Parathyroid adenoma (tissue), 2 donors: Measurements from ENCODE around the gene PNKD.

ENCODE experiments used
- H2AFZ ChIP-seq: fragments of 300-600 bp; sonication (generic); one replicate; pipeline ENCODE4 v1.7.0; 2017; ENCODE audit warnings: antibody characterized with exemption, mild to moderate bottlenecking
- H3K27ac ChIP-seq: fragments of 300-600 bp; sonication (generic); one replicate; pipeline ENCODE4 v1.7.0; 2017
- H3K27me3 ChIP-seq: fragments of 300-600 bp; sonication (generic); one replicate; pipeline ENCODE4 v1.7.0; 2017; ENCODE audit warnings: low read length; ENCODE audit not compliant: control insufficient read depth, insufficient read depth
- H3K36me3 ChIP-seq: fragments of 300-600 bp; sonication (generic); one replicate; pipeline ENCODE4 v1.7.0; 2017; ENCODE audit warnings: low read length; ENCODE audit not compliant: control insufficient read depth, insufficient read depth
- H3K4me1 ChIP-seq: fragments of 300-600 bp; sonication (generic); one replicate; pipeline ENCODE4 v1.7.0; 2017; ENCODE audit warnings: control low read depth
- H3K4me2 ChIP-seq: fragments of 300-600 bp; sonication (generic); one replicate; pipeline ENCODE4 v1.7.0; 2017; ENCODE audit warnings: low read length
- H3K4me3 ChIP-seq: fragments of 300-600 bp; sonication (generic); one replicate; pipeline ENCODE4 v1.7.0; 2017; ENCODE audit warnings: low read depth, low read length
- H3K79me2 ChIP-seq: fragments of 300-600 bp; sonication (generic); one replicate; pipeline ENCODE4 v1.7.0; 2017; ENCODE audit warnings: control low read depth
- H3K9ac ChIP-seq: fragments of 300-600 bp; sonication (generic); one replicate; pipeline ENCODE4 v1.7.0; 2017; ENCODE audit warnings: mild to moderate bottlenecking
- H3K9me3 ChIP-seq: fragments of 300-600 bp; sonication (generic); one replicate; pipeline ENCODE4 v1.7.0; 2017; ENCODE audit warnings: low read length; ENCODE audit not compliant: control insufficient read depth
- CTCF ChIP-seq: fragments of 300-600 bp; sonication (generic); IDR thresholded peaks from one replicate; pipeline ENCODE4 v1.7.0; 2017; ENCODE audit warnings: antibody characterized with exemption, mild to moderate bottlenecking
- donor health status: primary hyperparathyroidism.

Gene PNKD

GRCh38 chr2:218386505-218387368 is 116.4 kb downstream of the PNKD start:
- H3K4me2 ChIP-seq = no peak overlapping the region
- H2AFZ ChIP-seq = no peak overlapping the region
- no peaks in the 10 kb centered on the region for H3K36me3 ChIP-seq
- no peaks in the 10 kb centered on the region for H3K27me3 ChIP-seq
- no peaks in the 10 kb centered on the region for H3K9me3 ChIP-seq
- H3K9ac ChIP-seq = no peak overlapping the region
- H3K4me3 ChIP-seq = no peak overlapping the region
- no peak overlapping the region for H3K27ac ChIP-seq
- H3K4me1 ChIP-seq = no peaks in the 10 kb centered on the region
- no peak for TF ChIP-seq CTCF
- no peaks in the 10 kb centered on the region for H3K79me2 ChIP-seq

GRCh38 chr2:218387369-218388194 is 117.3 kb downstream of the PNKD start:
- H3K36me3 ChIP-seq = no peaks in the 10 kb centered on the region
- no peak overlapping the region for H3K4me3 ChIP-seq
- peak overlapping the region; percentile 36 for H2AFZ ChIP-seq
- no peaks in the 10 kb centered on the region for H3K79me2 ChIP-seq
- H3K27ac ChIP-seq = no peak overlapping the region
- H3K4me1 ChIP-seq = no peaks in the 10 kb centered on the region
- H3K4me2 ChIP-seq = no peak overlapping the region
- H3K9me3 ChIP-seq = no peaks in the 10 kb centered on the region
- no peak overlapping the region for H3K9ac ChIP-seq
- H3K27me3 ChIP-seq = no peaks in the 10 kb centered on the region
- no peak for TF ChIP-seq CTCF

DNA sequence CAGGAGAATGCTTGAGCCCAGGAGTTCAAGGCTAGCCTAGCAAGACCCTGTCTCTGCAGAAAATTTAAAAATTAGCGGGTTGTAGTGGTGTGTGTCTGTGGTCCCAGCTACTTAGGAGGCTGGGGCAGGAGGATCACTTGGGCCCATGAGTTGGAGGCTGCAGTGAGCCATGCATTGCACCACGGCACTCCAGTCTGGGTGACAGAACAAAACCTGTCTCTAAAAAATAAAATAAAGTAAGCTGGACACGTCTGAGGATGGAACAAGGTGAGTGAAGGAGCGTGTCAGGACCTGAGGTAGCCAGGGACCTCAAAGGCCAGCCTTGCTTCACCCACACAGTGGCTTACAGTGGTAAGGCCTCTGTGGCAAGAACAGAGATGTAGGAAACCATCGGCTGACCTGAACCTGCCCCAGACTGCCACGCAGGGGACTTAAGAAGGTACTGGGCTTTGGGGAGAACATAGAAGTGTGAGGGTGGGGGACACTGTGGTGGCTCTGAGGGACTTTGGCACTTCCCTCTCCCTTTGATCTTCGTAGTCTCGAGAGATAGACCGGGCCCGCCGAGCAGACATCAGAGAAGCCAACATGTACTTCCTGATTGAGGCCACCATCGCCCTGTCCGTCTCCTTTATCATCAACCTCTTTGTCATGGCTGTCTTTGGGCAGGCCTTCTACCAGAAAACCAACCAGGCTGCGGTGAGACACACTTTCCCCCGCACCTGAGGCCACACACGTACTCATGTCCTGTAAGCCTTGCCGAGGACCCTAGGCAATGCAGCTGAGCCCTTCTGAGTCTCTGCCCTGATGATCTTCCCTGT is 119.2 kb downstream of the PNKD start:
- H3K4me3 ChIP-seq = no peak overlapping the region
- H2AFZ ChIP-seq = no peak overlapping the region
- no peaks in the 10 kb centered on the region for H3K4me1 ChIP-seq
- H3K27me3 ChIP-seq = no peaks in the 10 kb centered on the region
- no peak for TF ChIP-seq CTCF
- H3K36me3 ChIP-seq = no peaks in the 10 kb centered on the region
- H3K27ac ChIP-seq = no peak overlapping the region
- no peaks in the 10 kb centered on the region for H3K79me2 ChIP-seq
- H3K9ac ChIP-seq = no peak overlapping the region
- H3K9me3 ChIP-seq = no peaks in the 10 kb centered on the region
- no peak overlapping the region for H3K4me2 ChIP-seq

GRCh38 chr2:218391202-218391601 is 120.9 kb downstream of the PNKD start:
- Histone ChIP-seq H3K4me1 (no peaks in the 10 kb centered on the region), H3K9me3 (no peaks in the 10 kb centered on the region), H3K4me2 (no peak overlapping the region), H3K27ac (no peak overlapping the region), H3K36me3 (no peaks in the 10 kb centered on the region), H3K9ac (no peak overlapping the region), H2AFZ (no peak overlapping the region), H3K27me3 (no peaks in the 10 kb centered on the region), H3K79me2 (no peaks in the 10 kb centered on the region), H3K4me3 (no peak overlapping the region)
- TF ChIP-seq CTCF = no peak
